ENCODE data around the gene MRPS14.

- TF ChIP-seq POLR2A (IDR thresholded peaks at IDR 0.05; ENCODE audit: low read depth, low read length) (no peak), CTCF (conservative IDR thresholded peaks at IDR 0.05; ENCODE audit: low read depth, low read length) (no peak), CHD1 (IDR thresholded peaks at IDR 0.05; ENCODE audit: low read depth, low read length) (no peak)
These were observed 26.2 kb downstream of the MRPS14 start for GRCh38 chr1:174997041-174997440.

Data from IMR-90 (cell line).